Epithelial cell of prostate (primary cell): ENCODE results near the gene SLX4.
"Not testable (repeated sequence)": the region's sequence is repeated elsewhere in the genome, so short reads cannot be mapped to it uniquely, and the experiment has no call there.

Source experiments
- DNase-seq: peaks from one replicate; pipeline ENCODE4 v3.0.0-alpha.2; 2011; ENCODE audit warnings: low read depth, low spot score
- H3K27ac ChIP-seq: fragments of 450-650 bp; 2 replicates; pipeline ENCODE4 v1.5.1; 2017; ENCODE audit warnings: mild to moderate bottlenecking

Gene SLX4

GRCh38 chr16:3611146-3611975 is at the start of gene SLX4:
Gene SLX4 (minus strand): TSS chr16:3611606. CDS start chr16:3608964, 2,642 bp downstream.
- peak within 1 kb of the TSS; percentile 73 for H3K27ac ChIP-seq
- peak; percentile 57 for DNase-seq

GRCh38 chr16:3659251-3659650 is 47.8 kb upstream of the SLX4 start:
- no peak overlapping the region for H3K27ac ChIP-seq
- no peak for DNase-seq

GRCh38 chr16:3656491-3657468 is 45.4 kb upstream of the SLX4 start:
- H3K27ac ChIP-seq, result no peak overlapping the region
- DNase-seq, result no peak

GRCh38 chr16:3656160-3656490 is 44.7 kb upstream of the SLX4 start:
- DNase-seq, H3K27ac ChIP-seq: not testable (repeated sequence)

GRCh38 chr16:3655396-3656159 is 44.2 kb upstream of the SLX4 start:
- no peak overlapping the region for H3K27ac ChIP-seq
- no peak for DNase-seq

GRCh38 chr16:3655030-3655395 is 43.6 kb upstream of the SLX4 start:
- no peak for DNase-seq
- H3K27ac ChIP-seq, result no peak overlapping the region

- H3K27ac ChIP-seq, result no peak within 1 kb of the TSS
- peak; percentile 27 for DNase-seq
Observed at GRCh38 chr16:3654249-3654991, 43.0 kb upstream of the SLX4 start, which contains the start of gene DNASE1. Gene DNASE1 (plus strand): TSS chr16:3654691. CDS start chr16:3655374, 683 bp downstream.

- no peak overlapping the region for H3K27ac ChIP-seq
- no peak for DNase-seq
Observed at GRCh38 chr16:3652373-3653195, 41.2 kb upstream of the SLX4 start.

GRCh38 chr16:3651461-3652372 is 40.3 kb upstream of the SLX4 start:
- H3K27ac ChIP-seq, result no peak overlapping the region
- DNase-seq, result no peak

- DNase-seq, result no peak
- no peak overlapping the region for H3K27ac ChIP-seq
Observed at GRCh38 chr16:3650631-3651265, 39.3 kb upstream of the SLX4 start.

GRCh38 chr16:3646348-3646920 is 35.0 kb upstream of the SLX4 start:
- H3K27ac ChIP-seq, result no peak overlapping the region
- peak; percentile 26 for DNase-seq

GRCh38 chr16:3645504-3646347 is 34.3 kb upstream of the SLX4 start:
- no peak for DNase-seq

GRCh38 chr16:3645108-3645503 is 33.7 kb upstream of the SLX4 start:
- no peak for DNase-seq
- H3K27ac ChIP-seq, result no peak overlapping the region

More at GRCh38 chr16:3645504-3646347, 34.3 kb upstream of the SLX4 start:
- no peak overlapping the region for H3K27ac ChIP-seq

GRCh38 chr16:3643095-3643730 is 31.8 kb upstream of the SLX4 start:
- no peak overlapping the region for H3K27ac ChIP-seq
- DNase-seq, result no peak

GRCh38 chr16:3642397-3643094 is 31.1 kb upstream of the SLX4 start:
- peak; percentile 22 for DNase-seq
- H3K27ac ChIP-seq, result no peak overlapping the region
